Endodermal cell (in vitro differentiated cells): ENCODE data around the gene TRIB2. TPM values are rescaled to one million over a fixed set of nuclear protein-coding genes. Genes with fewer than 3 reads are reported as not detected.

ENCODE experiments used
- DNase-seq: peaks from one replicate; pipeline ENCODE4 v3.0.0-alpha.2; 2017
- H3K27ac ChIP-seq: 2 replicates; pipeline ENCODE4 v1.5.1; 2013; ENCODE audit warnings: mild to moderate bottlenecking, low read depth, low read length, moderate library complexity
- H3K27me3 ChIP-seq: 2 replicates; pipeline ENCODE4 v1.6.1; 2013; ENCODE audit warnings: mild to moderate bottlenecking, low read length, moderate library complexity; ENCODE audit not compliant: insufficient read depth, control insufficient read depth, poor library complexity, severe bottlenecking
- H3K36me3 ChIP-seq: 2 replicates; pipeline ENCODE4 v1.7.0; 2013; ENCODE audit warnings: mild to moderate bottlenecking, low read length, moderate library complexity; ENCODE audit not compliant: control insufficient read depth, insufficient read depth
- H3K4me1 ChIP-seq: one replicate; pipeline ENCODE4 v1.7.0; 2013; ENCODE audit warnings: low read length; ENCODE audit not compliant: control insufficient read depth, insufficient read depth
- H3K4me3 ChIP-seq: 2 replicates; pipeline ENCODE4 v1.5.1; 2013; ENCODE audit warnings: mild to moderate bottlenecking, low read length, moderate library complexity
- H3K9ac ChIP-seq: 2 replicates; pipeline ENCODE4 v1.6.1; 2013; ENCODE audit warnings: mild to moderate bottlenecking, low read length, moderate library complexity; ENCODE audit not compliant: poor library complexity, severe bottlenecking; ENCODE audit errors: extremely low read depth
- H3K9me3 ChIP-seq: 2 replicates; pipeline ENCODE4 v1.6.1; 2013; ENCODE audit warnings: mild to moderate bottlenecking, low read length, moderate library complexity; ENCODE audit not compliant: control insufficient read depth
- H3K27ac Mint-ChIP-seq: 2 replicates; pipeline ENCODE4 v1.8.0; 2020; ENCODE audit warnings: mixed read lengths
- H3K27me3 Mint-ChIP-seq: 2 replicates; pipeline ENCODE4 v1.8.0; 2021; ENCODE audit warnings: mild to moderate bottlenecking, mixed read lengths; ENCODE audit not compliant: insufficient read depth
- H3K36me3 Mint-ChIP-seq: 2 replicates; pipeline ENCODE4 v1.8.0; 2020; ENCODE audit warnings: low read depth, mixed read lengths
- H3K4me1 Mint-ChIP-seq: 2 replicates; pipeline ENCODE4 v1.8.0; 2020; ENCODE audit warnings: mixed read lengths
- H3K4me3 Mint-ChIP-seq: 2 replicates; pipeline ENCODE4 v1.8.0; 2020; ENCODE audit warnings: mild to moderate bottlenecking, moderate library complexity, mixed read lengths
- H3K9me3 Mint-ChIP-seq: 2 replicates; pipeline ENCODE4 v1.8.0; 2020; ENCODE audit warnings: mild to moderate bottlenecking, mixed read lengths
- CTCF ChIP-seq: fragments of 200-600 bp; sonication (generic); conservative IDR thresholded peaks from 2 replicates; pipeline ENCODE4 v1.5.0; 2021; ENCODE audit warnings: antibody characterized with exemption, mild to moderate bottlenecking
- WGBS, 2 experiments: methylation state at CpG; one replicate each; pipeline versions ENCODE4 v1.1.5 to v1.1.7; 2013; ENCODE audit warnings: missing lambda C conversion rate in 2 of 2, mixed read lengths in 1 of 2; ENCODE audit not compliant: insufficient coverage in 1 of 2, insufficient read length in 1 of 2; 5-methylcytosine and 5-hydroxymethylcytosine counted together
- total RNA-seq, 2 donors: library from RNA; stranded (reverse); fragmentation: NEBNext Ultra II Directional in 1 of 2; extraction: Animal tissue kit (Norgen Biotek cat#: 25700) in 1 of 2; gene quantifications; 2 replicates in 1 of 2; 3 replicates in 1 of 2; pipeline ENCODE4 v1.2.1, GENCODE V29; 2021

TRIB2 gene
- total RNA-seq, 2 donors from 2014 or later = 23.8 to 29.8 TPM

GRCh38 chr2:12755384-12755783, 38.6 kb downstream of the TRIB2 start:
- Mint-ChIP-seq H3K36me3 (no peaks in the 10 kb centered on the region), H3K27ac (no peak overlapping the region), H3K4me3 (no peak overlapping the region), H3K4me1 (peaks cover 1% of the 10 kb centered on the region), H3K27me3 (no peaks in the 10 kb centered on the region), H3K9me3 (no peaks in the 10 kb centered on the region)
- no peak overlapping the region for H3K4me3 ChIP-seq
- no peaks in the 10 kb centered on the region for H3K9me3 ChIP-seq
- peak; percentile 10 for DNase-seq
- no peaks in the 10 kb centered on the region for H3K36me3 ChIP-seq
- WGBS, 2 experiments = 94 to 100% methylated on average over 3 of the region's 3 CpGs
- no peak overlapping the region for H3K9ac ChIP-seq
- H3K27ac ChIP-seq = no peak overlapping the region
- H3K27me3 ChIP-seq = no peaks in the 10 kb centered on the region
- no peak for TF ChIP-seq CTCF
- H3K4me1 ChIP-seq = no peaks in the 10 kb centered on the region

GRCh38 chr2:12759248-12759647, 42.5 kb downstream of the TRIB2 start:
- Histone ChIP-seq H3K36me3 (no peaks in the 10 kb centered on the region), H3K9me3 (no peaks in the 10 kb centered on the region), H3K27me3 (no peaks in the 10 kb centered on the region), H3K9ac (no peak overlapping the region), H3K4me3 (no peak overlapping the region), H3K4me1 (no peaks in the 10 kb centered on the region), H3K27ac (no peak overlapping the region)
- DNase-seq = peak; percentile 39
- no peaks in the 10 kb centered on the region for H3K27me3 Mint-ChIP-seq
- no peaks in the 10 kb centered on the region for H3K36me3 Mint-ChIP-seq
- no peaks in the 10 kb centered on the region for H3K9me3 Mint-ChIP-seq
- H3K4me1 Mint-ChIP-seq = peaks cover 1% of the 10 kb centered on the region
- H3K4me3 Mint-ChIP-seq = no peak overlapping the region
- TF ChIP-seq CTCF = no peak
- no peak overlapping the region for H3K27ac Mint-ChIP-seq
- WGBS, 2 experiments = 74 to 85% methylated on average over 3 to 4 of the region's 4 CpGs

GRCh38 chr2:12761104-12761503, 44.4 kb downstream of the TRIB2 start:
- no peak for DNase-seq
- Histone ChIP-seq H3K4me3 (no peak overlapping the region), H3K36me3 (no peaks in the 10 kb centered on the region), H3K9me3 (no peaks in the 10 kb centered on the region), H3K27ac (no peak overlapping the region), H3K27me3 (no peaks in the 10 kb centered on the region), H3K9ac (no peak overlapping the region), H3K4me1 (no peaks in the 10 kb centered on the region)
- H3K4me1 Mint-ChIP-seq = peaks cover 1% of the 10 kb centered on the region
- 93 to 100% methylated on average over 3 to 6 of the region's 6 CpGs for WGBS, 2 experiments
- TF ChIP-seq CTCF = no peak
- no peak overlapping the region for H3K4me3 Mint-ChIP-seq
- no peaks in the 10 kb centered on the region for H3K36me3 Mint-ChIP-seq
- H3K9me3 Mint-ChIP-seq = no peaks in the 10 kb centered on the region
- no peak overlapping the region for H3K27ac Mint-ChIP-seq
- no peaks in the 10 kb centered on the region for H3K27me3 Mint-ChIP-seq
